PC-9 (cell line): ENCODE data around the gene LDB1. TPM values are rescaled to one million over a fixed set of nuclear protein-coding genes. Genes with fewer than 3 reads are reported as not detected.

Experiments used
- BruUV-seq: library from RNA; stranded (reverse); fragments of 400-500 nt; replicated peaks from 2 replicates; lab custom pipeline; 2021; lab: Mats Ljungman, UMichigan
- CTCF ChIA-PET: fragments of 300-600 bp; sonication (Branson Sonifier 250); formaldehyde crosslinking; loops from one replicate; lab custom pipeline; 2022; ENCODE audit warnings: antibody characterized with exemption; lab: Charles Lee
- POLR2A ChIA-PET: fragments of 300-600 bp; sonication (Branson Sonifier 250); formaldehyde crosslinking; loops from one replicate; lab custom pipeline; 2022; ENCODE audit warnings: antibody characterized with exemption; ENCODE audit not compliant: unreplicated experiment; lab: Charles Lee
- DNase-seq, 2 experiments: peaks; one replicate each; pipeline versions ENCODE4 v3.0.0 to v3.0.0-alpha.2; 2015 to 2022; ENCODE audit warnings: mixed read lengths in 1 of 2
- H2AFZ ChIP-seq: fragments of 200-600 bp; sonication (generic); 2 replicates; pipeline ENCODE4 v1.8.1; 2017; ENCODE audit warnings: antibody characterized with exemption
- H3F3A ChIP-seq: fragments of 200-600 bp; sonication (generic); 2 replicates; pipeline ENCODE4 v1.8.1; 2017; ENCODE audit warnings: antibody characterized with exemption, mild to moderate bottlenecking, low read depth; ENCODE audit not compliant: insufficient read depth
- H3K27ac ChIP-seq: fragments of 200-600 bp; sonication (generic); 2 replicates; pipeline ENCODE4 v1.6.1; 2016; ENCODE audit warnings: mixed run types
- H3K27me3 ChIP-seq: fragments of 200-600 bp; sonication (generic); 2 replicates; pipeline ENCODE4 v1.6.1; 2016; ENCODE audit warnings: low read depth, mixed run types; ENCODE audit not compliant: insufficient read depth
- H3K36me3 ChIP-seq: fragments of 200-600 bp; sonication (generic); 2 replicates; pipeline ENCODE4 v1.6.1; 2016; ENCODE audit warnings: low read depth, mixed run types
- H3K4me1 ChIP-seq: fragments of 200-600 bp; sonication (generic); replicated peaks from 2 replicates; pipeline ENCODE4 v1.6.1; 2016; ENCODE audit warnings: mixed run types; ENCODE audit not compliant: insufficient read depth
- H3K4me2 ChIP-seq: fragments of 200-600 bp; sonication (generic); 2 replicates; pipeline ENCODE4 v1.6.1; 2017; ENCODE audit warnings: mixed run types
- H3K4me3 ChIP-seq: fragments of 200-600 bp; sonication (generic); 2 replicates; pipeline ENCODE4 v1.6.1; 2016; ENCODE audit warnings: mixed run types
- H3K79me2 ChIP-seq: fragments of 200-600 bp; sonication (generic); 2 replicates; pipeline ENCODE4 v1.6.1; 2017; ENCODE audit warnings: low read depth, mixed run types
- H3K9me2 ChIP-seq: fragments of 200-600 bp; sonication (generic); 2 replicates; pipeline ENCODE4 v1.8.1; 2017; ENCODE audit warnings: mild to moderate bottlenecking; ENCODE audit not compliant: insufficient read depth
- H3K9me3 ChIP-seq: fragments of 200-600 bp; sonication (generic); 2 replicates; pipeline ENCODE4 v1.8.1; 2016; ENCODE audit warnings: low read depth; ENCODE audit not compliant: insufficient read depth
- H4K20me1 ChIP-seq: fragments of 200-600 bp; sonication (generic); 2 replicates; pipeline ENCODE4 v1.8.1; 2017; ENCODE audit not compliant: insufficient read depth
- EZH2 ChIP-seq: fragments of 200-600 bp; sonication (generic); IDR thresholded peaks from 2 replicates; pipeline ENCODE4 v1.8.0; 2017; ENCODE audit warnings: antibody characterized with exemption, low read depth
- intact Hi-C: fragments of 100-400 bp; cut with micrococcal nuclease; formaldehyde crosslinking; loops from one replicate; pipeline ENCODE4 v1.10.0; 2022; ENCODE audit not compliant: unreplicated experiment
- total RNA-seq: library from RNA; stranded (reverse); gene quantifications from 2 replicates; pipeline ENCODE4 v1.2.3, GENCODE V29; 2021
- TF ChIP-seq, protein P1 (sequence below): fragments of 200-600 bp; sonication (generic); conservative IDR thresholded peaks from 2 replicates; pipeline ENCODE4 v1.6.1; 2017; ENCODE audit warnings: mixed run types, antibody characterized with exemption, mild to moderate bottlenecking, moderate library complexity

The LDB1 gene
- total RNA-seq, 1 experiment from 2014 or later, result 38.5 TPM

DNA sequence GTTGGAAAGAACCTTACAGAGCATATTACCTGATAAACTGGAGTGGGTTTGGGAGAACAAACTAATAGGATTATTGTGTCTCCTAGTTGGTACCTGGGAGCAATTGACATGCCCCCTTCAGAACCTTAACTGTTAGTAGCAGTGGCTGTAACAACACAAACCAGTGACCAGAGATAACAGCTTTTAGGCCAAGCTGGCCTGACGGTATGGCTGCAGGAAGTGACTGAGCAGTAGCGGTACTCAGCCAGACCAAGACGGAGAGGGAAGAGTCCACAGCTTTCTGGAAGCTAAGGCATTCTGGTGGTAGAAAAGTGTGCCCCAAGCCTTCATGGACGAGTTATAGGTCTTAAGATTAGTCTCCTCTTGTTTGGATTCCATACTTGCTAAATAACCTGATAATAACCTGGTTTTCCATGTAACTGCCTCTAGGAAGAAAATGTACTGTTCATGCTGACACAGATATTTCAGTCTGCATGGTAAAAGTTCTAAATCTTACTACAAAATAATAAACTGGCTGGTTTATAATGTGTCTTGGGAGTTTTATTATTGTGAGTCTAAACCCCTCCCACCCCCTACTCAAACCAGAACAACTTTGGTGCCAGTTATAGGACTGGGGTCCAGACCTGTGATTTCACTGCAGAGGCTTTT is 43.3 kb upstream of the LDB1 start:
- Histone ChIP-seq H3K9me2 (no peaks in the 10 kb centered on the region), H2AFZ (no peak overlapping the region), H3K27ac (no peak overlapping the region), H3K4me3 (no peak overlapping the region), H3K4me2 (no peak overlapping the region), H4K20me1 (peaks cover 3% of the 10 kb centered on the region; the same call in 1 of the 2 replicates), H3K36me3 (peaks cover 10% of the 10 kb centered on the region), H3F3A (peaks cover 23% of the 10 kb centered on the region; the same call in 1 of the 2 replicates), H3K9me3 (no peaks in the 10 kb centered on the region), H3K27me3 (no peaks in the 10 kb centered on the region), H3K4me1 (no peaks in the 10 kb centered on the region), H3K79me2 (0 out of 2 replicates have a peak, but pooled peaks cover under 1% of the 10 kb centered on the region)
- intact Hi-C loops, result loop anchor here (10.0 kb wide), 1 partner anchor 421 kb away; no protein-coding TSS in a partner anchor
- no TSS peak for BruUV-seq
- CTCF ChIA-PET, result no interaction called here
- no peak for DNase-seq
- POLR2A ChIA-PET, result no interaction called here
- TF ChIP-seq, protein P1, sequence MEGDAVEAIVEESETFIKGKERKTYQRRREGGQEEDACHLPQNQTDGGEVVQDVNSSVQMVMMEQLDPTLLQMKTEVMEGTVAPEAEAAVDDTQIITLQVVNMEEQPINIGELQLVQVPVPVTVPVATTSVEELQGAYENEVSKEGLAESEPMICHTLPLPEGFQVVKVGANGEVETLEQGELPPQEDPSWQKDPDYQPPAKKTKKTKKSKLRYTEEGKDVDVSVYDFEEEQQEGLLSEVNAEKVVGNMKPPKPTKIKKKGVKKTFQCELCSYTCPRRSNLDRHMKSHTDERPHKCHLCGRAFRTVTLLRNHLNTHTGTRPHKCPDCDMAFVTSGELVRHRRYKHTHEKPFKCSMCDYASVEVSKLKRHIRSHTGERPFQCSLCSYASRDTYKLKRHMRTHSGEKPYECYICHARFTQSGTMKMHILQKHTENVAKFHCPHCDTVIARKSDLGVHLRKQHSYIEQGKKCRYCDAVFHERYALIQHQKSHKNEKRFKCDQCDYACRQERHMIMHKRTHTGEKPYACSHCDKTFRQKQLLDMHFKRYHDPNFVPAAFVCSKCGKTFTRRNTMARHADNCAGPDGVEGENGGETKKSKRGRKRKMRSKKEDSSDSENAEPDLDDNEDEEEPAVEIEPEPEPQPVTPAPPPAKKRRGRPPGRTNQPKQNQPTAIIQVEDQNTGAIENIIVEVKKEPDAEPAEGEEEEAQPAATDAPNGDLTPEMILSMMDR, result no peak
- no peak for TF ChIP-seq EZH2

DNA sequence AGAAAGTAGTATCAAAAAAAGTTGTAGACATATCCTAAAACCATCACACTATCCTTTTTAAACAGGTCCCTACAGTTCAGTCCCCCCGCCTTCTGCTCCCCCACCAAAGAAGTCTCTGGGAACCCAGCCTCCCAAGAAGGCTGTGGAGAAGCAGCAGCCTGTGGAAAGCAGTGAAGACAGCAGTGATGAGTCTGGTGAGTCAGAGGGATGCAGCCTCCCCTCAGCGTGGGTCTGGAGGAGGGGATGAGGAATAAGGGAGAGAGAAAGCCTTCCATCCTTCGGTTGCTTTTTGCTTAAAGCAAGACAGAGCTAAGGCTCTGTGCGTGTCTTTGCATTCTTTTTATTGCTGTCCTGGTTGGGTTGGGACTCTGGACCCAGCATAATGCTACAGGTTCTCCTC is 39.7 kb upstream of the LDB1 start:
- H2AFZ ChIP-seq, result no peak overlapping the region
- peaks cover 31% of the 10 kb centered on the region for H3K79me2 ChIP-seq
- H3K36me3 ChIP-seq, result peaks cover 17% of the 10 kb centered on the region
- H3K4me3 ChIP-seq, result no peak overlapping the region
- POLR2A ChIA-PET, result no interaction called here
- no TSS peak for BruUV-seq
- H3K9me2 ChIP-seq, result no peaks in the 10 kb centered on the region
- peaks cover 31% of the 10 kb centered on the region; the same call in 1 of the 2 replicates for H3F3A ChIP-seq
- TF ChIP-seq, protein P1, result no peak
- no peak for TF ChIP-seq EZH2
- H3K9me3 ChIP-seq, result no peaks in the 10 kb centered on the region
- CTCF ChIA-PET, result interaction anchor here (0.6 kb wide), 1 partner anchor 437 kb away, joined by 4 read pairs; no protein-coding TSS in a partner anchor
- no peak overlapping the region for H3K4me2 ChIP-seq
- intact Hi-C loops, result loop anchor here (10.0 kb wide), 2 partner anchors 345 to 425 kb away; partner anchors contain the start of genes ACTR1A and SUFU
- DNase-seq, result no peak
- H4K20me1 ChIP-seq, result peaks cover 26% of the 10 kb centered on the region
- no peak overlapping the region for H3K27ac ChIP-seq
- H3K27me3 ChIP-seq, result no peaks in the 10 kb centered on the region
- H3K4me1 ChIP-seq, result no peaks in the 10 kb centered on the region

DNA sequence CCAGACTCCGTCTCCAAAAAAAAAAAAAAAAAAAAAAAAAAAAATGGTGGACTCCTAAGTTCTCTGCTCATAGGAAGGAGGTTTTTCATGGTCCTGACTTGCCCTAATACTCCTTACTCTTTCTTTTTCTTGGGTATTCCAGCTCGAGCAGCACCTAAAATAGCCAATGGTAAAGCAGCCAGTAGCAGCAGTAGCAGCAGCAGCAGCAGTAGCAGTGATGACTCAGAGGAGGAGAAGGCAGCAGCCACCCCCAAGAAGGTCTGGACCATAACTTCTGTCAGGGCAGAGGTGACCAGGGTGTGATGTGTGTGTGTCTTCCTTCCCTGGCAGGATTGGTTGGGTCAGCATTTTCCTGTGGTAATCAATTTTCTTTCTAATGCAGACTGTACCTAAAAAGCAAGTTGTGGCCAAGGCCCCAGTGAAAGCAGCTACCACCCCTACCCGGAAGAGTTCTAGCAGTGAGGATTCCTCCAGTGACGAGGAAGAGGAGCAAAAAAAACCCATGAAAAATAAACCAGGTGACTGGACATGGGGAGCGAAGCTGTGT is 39.0 kb upstream of the LDB1 start:
- Histone ChIP-seq H3K4me2 (no peak overlapping the region), H3K9me2 (no peaks in the 10 kb centered on the region), H2AFZ (no peak overlapping the region), H3K9me3 (no peaks in the 10 kb centered on the region), H3F3A (peaks cover 31% of the 10 kb centered on the region; the same call in 1 of the 2 replicates), H3K79me2 (peaks cover 38% of the 10 kb centered on the region), H4K20me1 (peaks cover 26% of the 10 kb centered on the region), H3K27me3 (no peaks in the 10 kb centered on the region), H3K36me3 (peaks cover 17% of the 10 kb centered on the region), H3K4me3 (no peak overlapping the region), H3K4me1 (peaks cover 5% of the 10 kb centered on the region; the same call in 1 of the 2 replicates), H3K27ac (no peak overlapping the region)
- POLR2A ChIA-PET, result no interaction called here
- DNase-seq, result no peak
- intact Hi-C loops, result loop anchor here (10.0 kb wide), 1 partner anchor 346 kb away; the partner anchor contains the start of genes ACTR1A and SUFU
- TF ChIP-seq EZH2, result no peak
- TF ChIP-seq, protein P1, result no peak
- CTCF ChIA-PET, result no interaction called here
- BruUV-seq, result no TSS peak
